CD4-positive, alpha-beta T cell treated with Interleukin-1 beta for 1 hour (primary cell): ENCODE data around the gene SERPINB10.
A peak's percentile ranks its signal among the peaks of the same experiment; 100 is the strongest.

Experiments used
- DNase-seq, 2 donors: peaks; one replicate each; pipeline ENCODE4 v3.0.0-alpha.2; 2020 to 2022

The SERPINB10 gene

GRCh38 chr18:63949068-63949737, 41.4 kb downstream of the SERPINB10 start, which contains the start of gene HMSD:
Gene HMSD, plus strand, starts transcription at chr18:63949301. Its CDS starts 4,155 bp downstream, at chr18:63953456.
- DNase-seq, result peak; percentile 49 to 59

GRCh38 chr18:63951302-63951705, 43.5 kb downstream of the SERPINB10 start:
- DNase-seq, result no peak

- DNase-seq, result no peak
Observed at GRCh38 chr18:63953811-63954210, 46.1 kb downstream of the SERPINB10 start.

GRCh38 chr18:63956755-63957154, 49.0 kb downstream of the SERPINB10 start:
- DNase-seq, result no peak

GRCh38 chr18:63960891-63961290, 53.1 kb downstream of the SERPINB10 start:
- no peak for DNase-seq

- no peak for DNase-seq
Observed at GRCh38 chr18:63961435-63961980, 53.8 kb downstream of the SERPINB10 start.

- no peak for DNase-seq
Observed at GRCh38 chr18:63962137-63962536, 54.4 kb downstream of the SERPINB10 start.

- peak; percentile 64 to 67 for DNase-seq
Observed at GRCh38 chr18:63963615-63964256, 56.0 kb downstream of the SERPINB10 start.

GRCh38 chr18:63964908-63965307, 57.1 kb downstream of the SERPINB10 start:
- DNase-seq, result no peak

GRCh38 chr18:63965716-63966330, 58.1 kb downstream of the SERPINB10 start:
- DNase-seq, result no peak

- peak; percentile 80 to 83 for DNase-seq
Observed at GRCh38 chr18:63969942-63970808, 62.4 kb downstream of the SERPINB10 start, which contains the start of gene SERPINB8. Gene SERPINB8, plus strand, starts transcription at chr18:63970081. Its CDS starts 8,228 bp downstream, at chr18:63978309.

- DNase-seq, result no peak
Observed at GRCh38 chr18:63970809-63971205, 63.0 kb downstream of the SERPINB10 start.

GRCh38 chr18:63971320-63972001, 63.7 kb downstream of the SERPINB10 start:
- no peak for DNase-seq

GRCh38 chr18:63972002-63972376, 64.2 kb downstream of the SERPINB10 start:
- no peak for DNase-seq

GRCh38 chr18:63974991-63975390, 67.2 kb downstream of the SERPINB10 start:
- DNase-seq, result peak in 1 of 2 donors; percentile 40

GRCh38 chr18:63975628-63976027, 67.9 kb downstream of the SERPINB10 start:
- DNase-seq, result no peak

- DNase-seq, result no peak
Observed at GRCh38 chr18:63977040-63977439, 69.3 kb downstream of the SERPINB10 start.

GRCh38 chr18:63979409-63979920, 71.7 kb downstream of the SERPINB10 start:
- peak; percentile 35 to 60 for DNase-seq

GRCh38 chr18:63980027-63980426, 72.3 kb downstream of the SERPINB10 start:
- DNase-seq, result no peak

GRCh38 chr18:63980896-63981460, 73.2 kb downstream of the SERPINB10 start:
- no peak for DNase-seq

- DNase-seq, result no peak
Observed at GRCh38 chr18:63981719-63982118, 74.0 kb downstream of the SERPINB10 start.
